DND-41 (cell line): ENCODE results near the gene ARHGAP20.

Experiments
- CTCF ChIP-seq: IDR thresholded peaks from 2 replicates; pipeline ENCODE4 v1.5.1; 2012; ENCODE audit warnings: borderline replicate concordance, low read length, moderate library complexity, mild to moderate bottlenecking; ENCODE audit not compliant: poor library complexity, severe bottlenecking; ENCODE audit errors: extremely low read depth
- EZH2 ChIP-seq: IDR thresholded peaks from 3 replicates; pipeline ENCODE4 v1.6.1; 2012; ENCODE audit warnings: borderline replicate concordance, low read depth, mild to moderate bottlenecking, moderate library complexity, low read length, inconsistent platforms; ENCODE audit not compliant: severe bottlenecking

GRCh38 chr11:110613197-110613918 is 98.9 kb downstream of the ARHGAP20 start:
- TF ChIP-seq CTCF (no peak), EZH2 (no peak)
